ENCODE data around the gene HPGDS.
"Not testable (repeated sequence)": the region's sequence is repeated elsewhere in the genome, so short reads cannot be mapped to it uniquely, and the experiment has no call there.

The HPGDS gene

DNA sequence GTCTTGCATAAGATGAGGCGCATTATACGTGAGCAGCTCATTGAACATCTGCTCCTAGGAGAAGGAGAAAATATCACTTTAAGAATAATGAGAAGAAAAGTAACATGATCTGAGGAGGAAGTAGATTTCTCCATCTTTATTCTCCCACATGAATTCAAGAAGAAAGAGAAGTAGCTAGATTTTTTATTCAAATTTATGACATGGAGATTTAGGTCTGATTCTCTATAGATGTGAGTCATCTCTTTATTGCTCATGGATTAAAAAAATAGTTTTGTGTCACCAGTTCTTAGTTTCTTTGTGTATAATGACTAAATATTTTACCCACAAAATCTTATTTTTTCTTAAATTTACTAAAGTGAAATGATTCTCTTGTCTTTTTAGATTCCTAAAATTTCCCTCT is 40.4 kb downstream of the HPGDS start:
- Histone ChIP-seq H3K27me3 (ENCODE audit: control insufficient read depth in 5 of 5, insufficient read depth in 4 of 5, low read length in 5 of 5) (no peaks in the 10 kb centered on the region), H3K27ac (ENCODE audit: low read depth, low read length) (no peak overlapping the region), H3K36me3 (ENCODE audit: control insufficient read depth in 5 of 5, insufficient read depth in 5 of 5, low read length in 5 of 5) (no peaks in the 10 kb centered on the region), H3K9ac (ENCODE audit: low read length in 5 of 5) (no peak overlapping the region), H3K4me1 (ENCODE audit: control insufficient read depth in 5 of 5, insufficient read depth in 5 of 5, low read length in 5 of 5) (peaks cover 0 to 9% (median 5%) of the 10 kb centered on the region in 5 donors), H3K9me3 (ENCODE audit: control insufficient read depth in 5 of 5, low read length in 5 of 5) (no peaks in the 10 kb centered on the region), H3K4me3 (ENCODE audit: low read depth in 1 of 5, low read length in 5 of 5) (no peak overlapping the region)

- Histone ChIP-seq H3K27ac (ENCODE audit: low read depth, low read length) (no peak overlapping the region), H3K4me3 (ENCODE audit: low read depth in 1 of 5, low read length in 5 of 5) (no peak overlapping the region), H3K9me3 (ENCODE audit: control insufficient read depth in 5 of 5, low read length in 5 of 5) (no peaks in the 10 kb centered on the region), H3K27me3 (ENCODE audit: control insufficient read depth in 5 of 5, insufficient read depth in 4 of 5, low read length in 5 of 5) (no peaks in the 10 kb centered on the region), H3K4me1 (ENCODE audit: control insufficient read depth in 5 of 5, insufficient read depth in 5 of 5, low read length in 5 of 5) (no peaks in the 10 kb centered on the region), H3K9ac (ENCODE audit: low read length in 5 of 5) (no peak overlapping the region), H3K36me3 (ENCODE audit: control insufficient read depth in 5 of 5, insufficient read depth in 5 of 5, low read length in 5 of 5) (no peaks in the 10 kb centered on the region)
Observed at GRCh38 chr4:94298725-94299252, 43.8 kb downstream of the HPGDS start.

- H3K9me3 ChIP-seq (ENCODE audit: control insufficient read depth in 5 of 5, low read length in 5 of 5); H3K36me3 ChIP-seq (ENCODE audit: control insufficient read depth in 5 of 5, insufficient read depth in 5 of 5, low read length in 5 of 5); H3K9ac ChIP-seq (ENCODE audit: low read length in 5 of 5); H3K27ac ChIP-seq (ENCODE audit: low read depth, low read length); H3K4me1 ChIP-seq (ENCODE audit: control insufficient read depth in 5 of 5, insufficient read depth in 5 of 5, low read length in 5 of 5); H3K4me3 ChIP-seq (ENCODE audit: low read depth in 1 of 5, low read length in 5 of 5); H3K27me3 ChIP-seq (ENCODE audit: control insufficient read depth in 5 of 5, insufficient read depth in 4 of 5, low read length in 5 of 5): not testable (repeated sequence)
Observed at GRCh38 chr4:94295473-94295872, 47.2 kb downstream of the HPGDS start.

- H3K4me3 ChIP-seq (ENCODE audit: low read depth in 1 of 5, low read length in 5 of 5); H3K27ac ChIP-seq (ENCODE audit: low read depth, low read length); H3K27me3 ChIP-seq (ENCODE audit: control insufficient read depth in 5 of 5, insufficient read depth in 4 of 5, low read length in 5 of 5); H3K9me3 ChIP-seq (ENCODE audit: control insufficient read depth in 5 of 5, low read length in 5 of 5); H3K9ac ChIP-seq (ENCODE audit: low read length in 5 of 5): not testable (repeated sequence)
- H3K36me3 ChIP-seq (ENCODE audit: control insufficient read depth in 5 of 5, insufficient read depth in 5 of 5, low read length in 5 of 5) = peaks cover 0 to 11% (median 9%) of the 10 kb centered on the region in 5 donors
- H3K4me1 ChIP-seq (ENCODE audit: control insufficient read depth in 5 of 5, insufficient read depth in 5 of 5, low read length in 5 of 5) = peaks cover 0 to 11% (median 5%) of the 10 kb centered on the region in 5 donors
Observed at GRCh38 chr4:94293981-94294380, 48.7 kb downstream of the HPGDS start.

DNA sequence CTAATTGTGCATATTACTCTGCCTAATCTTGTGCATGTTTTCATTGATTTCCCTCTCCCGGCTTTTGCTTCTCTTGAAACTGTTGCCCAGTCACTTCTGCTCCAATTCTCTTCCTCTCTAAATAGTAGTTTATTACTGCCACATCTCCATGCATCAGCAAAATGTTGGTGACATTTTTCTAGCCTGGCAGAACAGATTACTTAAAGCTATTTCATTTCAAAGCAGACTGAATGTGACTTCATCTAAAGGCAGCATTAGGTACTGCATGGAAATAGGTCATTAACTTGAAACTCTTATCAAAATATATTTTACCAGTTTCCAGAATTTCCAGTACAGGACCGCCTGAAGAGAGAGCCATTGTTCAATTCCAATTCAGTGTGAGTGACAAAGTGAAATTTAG is 52.4 kb downstream of the HPGDS start:
- Histone ChIP-seq H3K9me3 (ENCODE audit: control insufficient read depth in 5 of 5, low read length in 5 of 5) (no peaks in the 10 kb centered on the region), H3K27ac (ENCODE audit: low read depth, low read length) (no peak overlapping the region), H3K9ac (ENCODE audit: low read length in 5 of 5) (no peak overlapping the region), H3K36me3 (ENCODE audit: control insufficient read depth in 5 of 5, insufficient read depth in 5 of 5, low read length in 5 of 5) (peaks cover 11 to 33% (median 20%) of the 10 kb centered on the region in 5 donors), H3K27me3 (ENCODE audit: control insufficient read depth in 5 of 5, insufficient read depth in 4 of 5, low read length in 5 of 5) (no peaks in the 10 kb centered on the region), H3K4me3 (ENCODE audit: low read depth in 1 of 5, low read length in 5 of 5) (no peak overlapping the region), H3K4me1 (ENCODE audit: control insufficient read depth in 5 of 5, insufficient read depth in 5 of 5, low read length in 5 of 5) (peaks cover 0 to 11% (median 5%) of the 10 kb centered on the region in 5 donors)

DNA sequence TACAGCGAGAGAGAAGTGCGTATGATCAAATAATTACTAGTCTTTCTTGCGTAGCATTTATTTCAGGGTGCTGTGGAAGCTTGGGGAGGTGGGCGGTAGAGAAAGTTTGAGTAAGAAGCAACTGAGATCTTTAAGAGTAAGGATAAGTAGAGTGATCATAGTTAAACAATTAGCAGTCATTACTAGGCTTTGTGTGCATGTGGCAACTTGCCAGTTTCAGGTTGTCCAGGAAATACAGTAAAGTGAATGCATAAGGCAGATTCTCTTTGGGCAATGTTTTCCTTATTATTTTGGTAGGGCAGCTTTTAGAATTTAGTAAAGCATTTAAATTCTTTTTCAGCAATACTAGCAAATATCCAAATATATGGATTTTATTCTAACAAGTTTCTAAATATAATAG is 57.0 kb downstream of the HPGDS start:
- peaks cover 36 to 52% (median 47%) of the 10 kb centered on the region in 5 donors for H3K36me3 ChIP-seq (ENCODE audit: control insufficient read depth in 5 of 5, insufficient read depth in 5 of 5, low read length in 5 of 5)
- H3K9ac ChIP-seq (ENCODE audit: low read length in 5 of 5) = no peak overlapping the region

GRCh38 chr4:94284889-94285288 is 57.7 kb downstream of the HPGDS start:
- Histone ChIP-seq H3K36me3 (ENCODE audit: control insufficient read depth in 5 of 5, insufficient read depth in 5 of 5, low read length in 5 of 5) (peaks cover 39 to 60% (median 53%) of the 10 kb centered on the region in 5 donors), H3K4me3 (ENCODE audit: low read depth in 1 of 5, low read length in 5 of 5) (no peak overlapping the region), H3K4me1 (ENCODE audit: control insufficient read depth in 5 of 5, insufficient read depth in 5 of 5, low read length in 5 of 5) (peaks cover 0 to 3% (median 2%) of the 10 kb centered on the region in 5 donors), H3K27ac (ENCODE audit: low read depth, low read length) (no peak overlapping the region), H3K27me3 (ENCODE audit: control insufficient read depth in 5 of 5, insufficient read depth in 4 of 5, low read length in 5 of 5) (no peaks in the 10 kb centered on the region), H3K9ac (ENCODE audit: low read length in 5 of 5) (no peak overlapping the region), H3K9me3 (ENCODE audit: control insufficient read depth in 5 of 5, low read length in 5 of 5) (no peaks in the 10 kb centered on the region)

More for the DNA sequence above, 57.0 kb downstream of the HPGDS start:
- no peaks in the 10 kb centered on the region for H3K27me3 ChIP-seq (ENCODE audit: control insufficient read depth in 5 of 5, insufficient read depth in 4 of 5, low read length in 5 of 5)
- H3K9me3 ChIP-seq (ENCODE audit: control insufficient read depth in 5 of 5, low read length in 5 of 5) = no peaks in the 10 kb centered on the region
- no peak overlapping the region for H3K4me3 ChIP-seq (ENCODE audit: low read depth in 1 of 5, low read length in 5 of 5)
- H3K4me1 ChIP-seq (ENCODE audit: control insufficient read depth in 5 of 5, insufficient read depth in 5 of 5, low read length in 5 of 5) = peaks cover 0 to 11% (median 5%) of the 10 kb centered on the region in 5 donors
- no peak overlapping the region for H3K27ac ChIP-seq (ENCODE audit: low read depth, low read length)

- H3K4me1 ChIP-seq (ENCODE audit: control insufficient read depth in 5 of 5, insufficient read depth in 5 of 5, low read length in 5 of 5) = no peaks in the 10 kb centered on the region
- no peaks in the 10 kb centered on the region for H3K9me3 ChIP-seq (ENCODE audit: control insufficient read depth in 5 of 5, low read length in 5 of 5)
- H3K4me3 ChIP-seq (ENCODE audit: low read depth in 1 of 5, low read length in 5 of 5) = no peak overlapping the region
- peaks cover 51 to 78% (median 62%) of the 10 kb centered on the region in 5 donors for H3K36me3 ChIP-seq (ENCODE audit: control insufficient read depth in 5 of 5, insufficient read depth in 5 of 5, low read length in 5 of 5)
- no peaks in the 10 kb centered on the region for H3K27me3 ChIP-seq (ENCODE audit: control insufficient read depth in 5 of 5, insufficient read depth in 4 of 5, low read length in 5 of 5)
- H3K9ac ChIP-seq (ENCODE audit: low read length in 5 of 5) = no peak overlapping the region
- H3K27ac ChIP-seq (ENCODE audit: low read depth, low read length) = no peak overlapping the region
Observed at GRCh38 chr4:94278781-94279180, 63.9 kb downstream of the HPGDS start.

DNA sequence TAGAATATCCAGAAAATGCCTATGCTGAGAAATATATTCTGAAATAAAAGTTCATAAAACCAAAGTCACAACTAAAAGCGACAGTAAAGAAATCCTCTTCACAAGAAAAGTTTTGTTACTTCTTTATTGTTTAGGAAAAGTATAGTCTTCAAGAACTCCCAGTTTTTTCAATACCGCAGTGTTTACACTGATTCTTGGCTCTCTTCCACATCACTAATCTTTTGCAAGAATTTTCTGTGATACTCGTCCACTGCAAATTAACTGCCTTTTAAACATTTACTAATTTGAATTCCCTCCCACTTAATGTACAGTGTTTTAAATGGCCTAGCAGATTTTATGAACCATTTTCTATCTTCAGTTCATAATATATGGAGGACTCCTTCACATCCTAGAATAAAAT is 65.1 kb downstream of the HPGDS start:
- H3K27me3 ChIP-seq (ENCODE audit: control insufficient read depth in 5 of 5, insufficient read depth in 4 of 5, low read length in 5 of 5) = no peaks in the 10 kb centered on the region
- no peaks in the 10 kb centered on the region for H3K9me3 ChIP-seq (ENCODE audit: control insufficient read depth in 5 of 5, low read length in 5 of 5)
- H3K4me1 ChIP-seq (ENCODE audit: control insufficient read depth in 5 of 5, insufficient read depth in 5 of 5, low read length in 5 of 5) = no peaks in the 10 kb centered on the region
- no peak overlapping the region for H3K9ac ChIP-seq (ENCODE audit: low read length in 5 of 5)
- peaks cover 50 to 73% (median 62%) of the 10 kb centered on the region in 5 donors for H3K36me3 ChIP-seq (ENCODE audit: control insufficient read depth in 5 of 5, insufficient read depth in 5 of 5, low read length in 5 of 5)
- no peak overlapping the region for H3K27ac ChIP-seq (ENCODE audit: low read depth, low read length)
- no peak overlapping the region for H3K4me3 ChIP-seq (ENCODE audit: low read depth in 1 of 5, low read length in 5 of 5)

DNA sequence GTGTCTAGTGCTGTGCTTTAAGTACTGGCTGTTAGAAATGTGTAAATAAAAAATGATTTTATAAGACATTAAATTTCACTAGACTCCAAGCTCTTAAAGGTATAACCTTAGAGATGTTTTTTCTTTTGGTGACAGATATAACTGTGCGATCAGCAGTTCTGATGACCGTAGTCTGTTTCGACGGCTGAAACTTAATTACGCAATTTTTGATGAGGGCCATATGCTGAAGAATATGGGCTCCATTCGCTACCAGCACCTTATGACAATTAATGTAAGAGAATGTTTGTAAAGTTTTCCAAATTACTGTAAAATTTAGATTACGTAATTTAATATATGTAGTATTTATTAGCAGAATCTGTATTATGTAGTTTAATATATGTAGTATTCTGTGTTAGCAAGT is 66.4 kb downstream of the HPGDS start:
- H3K4me1 ChIP-seq (ENCODE audit: control insufficient read depth in 5 of 5, insufficient read depth in 5 of 5, low read length in 5 of 5) = no peaks in the 10 kb centered on the region
- H3K9ac ChIP-seq (ENCODE audit: low read length in 5 of 5) = no peak overlapping the region
- H3K9me3 ChIP-seq (ENCODE audit: control insufficient read depth in 5 of 5, low read length in 5 of 5) = no peaks in the 10 kb centered on the region
- H3K4me3 ChIP-seq (ENCODE audit: low read depth in 1 of 5, low read length in 5 of 5) = no peak overlapping the region
- H3K36me3 ChIP-seq (ENCODE audit: control insufficient read depth in 5 of 5, insufficient read depth in 5 of 5, low read length in 5 of 5) = peaks cover 50 to 72% (median 70%) of the 10 kb centered on the region in 5 donors
- no peak overlapping the region for H3K27ac ChIP-seq (ENCODE audit: low read depth, low read length)
- no peaks in the 10 kb centered on the region for H3K27me3 ChIP-seq (ENCODE audit: control insufficient read depth in 5 of 5, insufficient read depth in 4 of 5, low read length in 5 of 5)
